Liver (tissue), 9 donors: ENCODE data around the gene RETN. TPM values are rescaled to one million over a fixed set of nuclear protein-coding genes. Genes with fewer than 3 reads are reported as not detected.

Experiments used
- DNase-seq: peaks from one replicate; pipeline ENCODE4 v3.0.0-alpha.2; 2017; ENCODE audit warnings: low spot score
- H3K27ac ChIP-seq, 2 donors: one replicate each; pipeline ENCODE4 v1.7.0; 2013; ENCODE audit warnings: inconsistent platforms in 2 of 2, low read length in 2 of 2, control low read depth in 1 of 2, low read depth in 1 of 2, mild to moderate bottlenecking in 1 of 2
- H3K27me3 ChIP-seq, 4 donors: one replicate each; pipeline versions ENCODE4 v1.6.1 to v1.7.0; 2013; ENCODE audit warnings: low read length in 3 of 4, inconsistent platforms in 1 of 4, mild to moderate bottlenecking in 1 of 4, moderate library complexity in 1 of 4; ENCODE audit not compliant: control insufficient read depth in 4 of 4, insufficient read depth in 4 of 4
- H3K36me3 ChIP-seq, 4 donors: one replicate each; pipeline versions ENCODE4 v1.6.1 to v1.7.0; 2013; ENCODE audit warnings: low read length in 3 of 4, mild to moderate bottlenecking in 3 of 4, low read depth in 1 of 4, moderate library complexity in 1 of 4; ENCODE audit not compliant: control insufficient read depth in 4 of 4, insufficient read depth in 3 of 4
- H3K4me1 ChIP-seq, 4 donors: one replicate each; pipeline versions ENCODE4 v1.6.1 to v1.7.0; 2013; ENCODE audit warnings: low read length in 3 of 4, mild to moderate bottlenecking in 3 of 4, moderate library complexity in 1 of 4; ENCODE audit not compliant: control insufficient read depth in 4 of 4, insufficient read depth in 4 of 4
- H3K4me3 ChIP-seq, 3 donors: one replicate each; pipeline versions ENCODE4 v1.6.1 to v1.7.0; 2013; ENCODE audit warnings: low read length in 3 of 3, control low read depth in 1 of 3, low read depth in 1 of 3, mild to moderate bottlenecking in 1 of 3
- H3K9ac ChIP-seq, 2 donors: one replicate each; pipeline ENCODE4 v1.7.0; 2013; ENCODE audit warnings: low read length in 2 of 2, mild to moderate bottlenecking in 2 of 2, moderate library complexity in 2 of 2, control low read depth in 1 of 2, low read depth in 1 of 2
- H3K9me3 ChIP-seq, 4 donors: one replicate each; pipeline versions ENCODE4 v1.6.1 to v1.7.0; 2013; ENCODE audit warnings: low read length in 3 of 4; ENCODE audit not compliant: control insufficient read depth in 4 of 4
- ATF3 ChIP-seq: IDR thresholded peaks from 2 replicates; pipeline ENCODE4 v1.6.1; 2016; ENCODE audit warnings: antibody characterized with exemption
- CTCF ChIP-seq: fragments of 150-350 bp; IDR thresholded peaks from 2 replicates; pipeline ENCODE4 v1.5.1; 2017; ENCODE audit warnings: improper control_type of control experiment, low read depth, low read length; ENCODE audit not compliant: missing input control
- EGR1 ChIP-seq, 2 donors: IDR thresholded peaks; 2 replicates each; pipeline ENCODE4 v1.6.1; 2016 to 2018; ENCODE audit warnings: antibody characterized with exemption in 2 of 2, low read depth in 2 of 2
- FOXA1 ChIP-seq: IDR thresholded peaks from 2 replicates; pipeline ENCODE4 v1.6.1; 2016; ENCODE audit warnings: antibody characterized with exemption
- FOXA2 ChIP-seq: IDR thresholded peaks from 2 replicates; pipeline ENCODE4 v1.6.1; 2016; ENCODE audit warnings: antibody characterized with exemption
- GABPA ChIP-seq, 2 donors: IDR thresholded peaks in 1 of 2; conservative IDR thresholded peaks in 1 of 2; 2 replicates each; pipeline ENCODE4 v1.6.1; 2016; ENCODE audit warnings: antibody characterized with exemption in 2 of 2, mild to moderate bottlenecking in 1 of 2, moderate library complexity in 1 of 2
- HNF4A ChIP-seq, 2 donors: conservative IDR thresholded peaks; 2 replicates each; pipeline ENCODE4 v1.6.1; 2016; ENCODE audit warnings: antibody characterized with exemption in 2 of 2, mild to moderate bottlenecking in 2 of 2
- HNF4G ChIP-seq: IDR thresholded peaks from 2 replicates; pipeline ENCODE4 v1.6.1; 2016; ENCODE audit warnings: antibody characterized with exemption
- JUND ChIP-seq, 2 donors: IDR thresholded peaks; 2 replicates each; pipeline ENCODE4 v1.6.1; 2016; ENCODE audit warnings: antibody characterized with exemption in 2 of 2
- NR2F2 ChIP-seq: IDR thresholded peaks from 2 replicates; pipeline ENCODE4 v1.6.1; 2016; ENCODE audit warnings: antibody characterized with exemption
- SP1 ChIP-seq: IDR thresholded peaks from 2 replicates; pipeline ENCODE4 v1.6.1; 2018; ENCODE audit warnings: antibody characterized with exemption, mild to moderate bottlenecking
- ZBTB33 ChIP-seq: IDR thresholded peaks from 2 replicates; pipeline ENCODE4 v1.6.1; 2016; ENCODE audit warnings: antibody characterized with exemption
- WGBS: extraction: QIAGEN DNeasy Blood & Tissue Kit; methylation state at CpG from one replicate; pipeline ENCODE4 v1.1.7; 2013; 5-methylcytosine and 5-hydroxymethylcytosine counted together
- polyA plus RNA-seq, 2 donors: library from polyadenylated mRNA; stranded (reverse) in 1 of 2; unstranded in 1 of 2; fragments of 200-250 nt in 1 of 2; fragments of >200 nt in 1 of 2; fragmentation: Nextera tagmentation in 1 of 2; extraction: Ambion mirVana in 1 of 2; gene quantifications; one replicate each; pipeline versions ENCODE4 v1.2.1 to v1.2.3, GENCODE V29; 2013 to 2015
- total RNA-seq, 2 donors: library from RNA; depleted of rRNA; stranded (reverse); fragments of >200 nt; gene quantifications; one replicate each; pipeline ENCODE4 v1.2.3, GENCODE V29; 2014
- donor health status: healthy.
- donor health status: healthy.
- donor health status: healthy.
- donor health status: healthy.
- donor health status: healthy.

The RETN gene
- total and polyA plus RNA-seq, 4 donors, result 1.9 to 11.5 TPM; not detected in 2

- H3K27me3 ChIP-seq, result no peaks in the 10 kb centered on the region
- H3K4me1 ChIP-seq, result peaks cover 1 to 25% (median 15%) of the 10 kb centered on the region in 4 donors
- DNase-seq, result peak; percentile 91
- peaks cover 0 to 3% (median 0%) of the 10 kb centered on the region in 4 donors for H3K36me3 ChIP-seq
- peak within 1 kb of the TSS; percentile 48 to 62 for H3K27ac ChIP-seq
- no peaks in the 10 kb centered on the region for H3K9me3 ChIP-seq
- WGBS, result 8% methylated on average over 61 of the region's 61 CpGs
- TF ChIP-seq FOXA2, result no peak
- TF ChIP-seq EGR1 (IDR thresholded peaks at IDR 0.05; ENCODE audit: low read depth in 2 of 2), result no peak
- no peak for TF ChIP-seq SP1
- TF ChIP-seq ATF3, result no peak
- no peak for TF ChIP-seq HNF4A (conservative IDR thresholded peaks at IDR 0.05)
- TF ChIP-seq HNF4G, result no peak
- TF ChIP-seq CTCF, result peak; percentile 23
- H3K4me3 ChIP-seq, result peak within 1 kb of the TSS; percentile 49 to 79 (median 77)
- H3K9ac ChIP-seq, result peak within 1 kb of the TSS; percentile 60 to 78
Observed at GRCh38 chr19:7636691-7637373, 32.0 kb upstream of the RETN start, which contains the start of gene STXBP2. TSS of gene STXBP2 (plus strand) at chr19:7637110. CDS start at chr19:7637150, 40 bp downstream.

- TF ChIP-seq FOXA1 (no peak), HNF4G (no peak), ATF3 (no peak), JUND (IDR thresholded peaks at IDR 0.05) (no peak), ZBTB33 (no peak), GABPA (IDR thresholded peaks at IDR 0.05 in 1 of 2, conservative IDR thresholded peaks at IDR 0.05 in 1 of 2) (peak in 1 of 2 donors; percentile 37), CTCF (no peak), NR2F2 (no peak)
- Histone ChIP-seq H3K27me3 (no peaks in the 10 kb centered on the region), H3K9ac (peak overlapping the region; percentile 60 to 78), H3K27ac (peak overlapping the region; percentile 48 to 62), H3K36me3 (no peaks in the 10 kb centered on the region), H3K4me3 (peak overlapping the region in 2 of 3 donors; percentile 77 to 79), H3K9me3 (no peaks in the 10 kb centered on the region), H3K4me1 (peaks cover 1 to 25% (median 15%) of the 10 kb centered on the region in 4 donors)
- DNase-seq, result peak; percentile 66
- WGBS, result 46% methylated on average over 30 of the region's 30 CpGs
Observed at GRCh38 chr19:7637374-7638256, 31.2 kb upstream of the RETN start.
